H9 (cell line): ENCODE results near the gene NOG. TPM values are rescaled to one million over a fixed set of nuclear protein-coding genes. Genes with fewer than 3 reads are reported as not detected.

Source experiments
- DNase-seq: peaks from one replicate; pipeline ENCODE4 v3.0.0-alpha.2; 2017
- H2AFZ ChIP-seq: one replicate; pipeline ENCODE4 v1.6.1; 2013; ENCODE audit warnings: mild to moderate bottlenecking, low read length, control low read depth, moderate library complexity
- H2AK5ac ChIP-seq: 2 replicates; pipeline ENCODE4 v1.6.1; 2013; ENCODE audit warnings: low read length, control low read depth, mixed read lengths; ENCODE audit not compliant: insufficient read length
- H2BK120ac ChIP-seq: one replicate; pipeline ENCODE4 v1.6.1; 2013; ENCODE audit warnings: low read depth, mild to moderate bottlenecking, low read length, control low read depth, inconsistent platforms; ENCODE audit not compliant: poor library complexity, severe bottlenecking
- H2BK12ac ChIP-seq: 2 replicates; pipeline ENCODE4 v1.6.1; 2013; ENCODE audit warnings: low read length, control low read depth, mixed read lengths, low read depth; ENCODE audit not compliant: insufficient read length
- H2BK15ac ChIP-seq: 2 replicates; pipeline ENCODE4 v1.6.1; 2013; ENCODE audit warnings: low read depth, low read length, control low read depth
- H2BK20ac ChIP-seq: one replicate; pipeline ENCODE4 v1.6.1; 2013; ENCODE audit warnings: low read depth, mild to moderate bottlenecking, low read length, control low read depth, inconsistent platforms; ENCODE audit not compliant: poor library complexity, severe bottlenecking
- H2BK5ac ChIP-seq: 2 replicates; pipeline ENCODE4 v1.6.1; 2013; ENCODE audit warnings: low read length, control low read depth, mixed read lengths; ENCODE audit not compliant: insufficient read length
- H3K14ac ChIP-seq: 2 replicates; pipeline ENCODE4 v1.6.1; 2013; ENCODE audit warnings: low read length, control low read depth; ENCODE audit not compliant: insufficient read depth
- H3K18ac ChIP-seq: 2 replicates; pipeline ENCODE4 v1.6.1; 2013; ENCODE audit warnings: low read depth, mild to moderate bottlenecking, mixed read lengths, low read length, control low read depth; ENCODE audit not compliant: insufficient read length
- H3K23ac ChIP-seq: 2 replicates; pipeline ENCODE4 v1.6.1; 2013; ENCODE audit warnings: low read length, control low read depth, mixed read lengths, low read depth; ENCODE audit not compliant: insufficient read length
- H3K23me2 ChIP-seq: 2 replicates; pipeline ENCODE4 v1.6.1; 2013; ENCODE audit warnings: low read depth, mild to moderate bottlenecking, mixed read lengths, low read length, control low read depth; ENCODE audit not compliant: insufficient read length, poor library complexity, severe bottlenecking
- H3K27ac ChIP-seq: 2 replicates; pipeline ENCODE4 v1.5.1; 2013; ENCODE audit warnings: low read length, control low read depth, mixed read lengths, low read depth; ENCODE audit not compliant: insufficient read length
- H3K27me3 ChIP-seq: 2 replicates; pipeline ENCODE4 v1.6.1; 2013; ENCODE audit warnings: low read length, control low read depth, inconsistent platforms; ENCODE audit not compliant: insufficient read depth
- H3K4ac ChIP-seq: 2 replicates; pipeline ENCODE4 v1.6.1; 2013; ENCODE audit warnings: low read depth, mild to moderate bottlenecking, control low read depth, inconsistent platforms, low read length, moderate library complexity
- H3K4me1 ChIP-seq: 2 replicates; pipeline ENCODE4 v1.6.1; 2013; ENCODE audit warnings: low read length, control low read depth, inconsistent platforms; ENCODE audit not compliant: insufficient read depth
- H3K4me2 ChIP-seq: 2 replicates; pipeline ENCODE4 v1.6.1; 2013; ENCODE audit warnings: low read length, control low read depth, mixed read lengths; ENCODE audit not compliant: insufficient read length, insufficient read depth
- H3K56ac ChIP-seq: 2 replicates; pipeline ENCODE4 v1.6.1; 2013; ENCODE audit warnings: low read depth, mild to moderate bottlenecking, mixed read lengths, low read length, control low read depth; ENCODE audit not compliant: insufficient read length
- H3K79me1 ChIP-seq: 2 replicates; pipeline ENCODE4 v1.6.1; 2013; ENCODE audit warnings: low read depth, mild to moderate bottlenecking, moderate library complexity, low read length, control low read depth, inconsistent platforms; ENCODE audit not compliant: insufficient read depth, poor library complexity, severe bottlenecking
- H3K79me2 ChIP-seq: 2 replicates; pipeline ENCODE4 v1.6.1; 2013; ENCODE audit warnings: low read length, control low read depth, inconsistent platforms; ENCODE audit not compliant: insufficient read depth
- H3K9ac ChIP-seq: 2 replicates; pipeline ENCODE4 v1.6.1; 2013; ENCODE audit warnings: low read length, control low read depth, mixed read lengths; ENCODE audit not compliant: insufficient read length; ENCODE audit errors: extremely low read depth
- H3K9me3 ChIP-seq: one replicate; pipeline ENCODE4 v1.6.1; 2013; ENCODE audit warnings: low read depth, low read length, inconsistent platforms; ENCODE audit not compliant: control insufficient read depth
- H3T11ph ChIP-seq: one replicate; pipeline ENCODE4 v1.6.1; 2013; ENCODE audit warnings: mild to moderate bottlenecking, low read length, control low read depth, inconsistent platforms
- H4K20me1 ChIP-seq: one replicate; pipeline ENCODE4 v1.6.1; 2013; ENCODE audit not compliant: control insufficient read depth, insufficient read length, insufficient read depth
- H4K5ac ChIP-seq: 2 replicates; pipeline ENCODE4 v1.6.1; 2013; ENCODE audit warnings: low read depth, mild to moderate bottlenecking, mixed read lengths, low read length, control low read depth; ENCODE audit not compliant: insufficient read length
- H4K8ac ChIP-seq: replicated peaks from 2 replicates; pipeline ENCODE4 v1.6.1; 2013; ENCODE audit warnings: low read length, control low read depth, mixed read lengths, low read depth; ENCODE audit not compliant: insufficient read length
- H4K91ac ChIP-seq: 2 replicates; pipeline ENCODE4 v1.6.1; 2013; ENCODE audit warnings: low read depth, mild to moderate bottlenecking, moderate library complexity, mixed read lengths, low read length, control low read depth; ENCODE audit not compliant: insufficient read length
- H3K27ac Mint-ChIP-seq, 3 experiments: 2 replicates in 2 of 3; 3 replicates in 1 of 3; pipeline ENCODE4 v1.8.0; 2020 to 2021; ENCODE audit warnings: mixed read lengths in 3 of 3, mild to moderate bottlenecking in 1 of 3, moderate library complexity in 1 of 3
- H3K27me3 Mint-ChIP-seq: 2 replicates; pipeline ENCODE4 v1.8.0; 2021; ENCODE audit warnings: low read depth, mild to moderate bottlenecking, moderate library complexity, mixed read lengths
- H3K36me3 Mint-ChIP-seq, 3 experiments: 2 replicates in 2 of 3; 3 replicates in 1 of 3; pipeline ENCODE4 v1.8.0; 2020 to 2021; ENCODE audit warnings: low read depth in 3 of 3, mixed read lengths in 3 of 3; ENCODE audit not compliant: insufficient read depth in 1 of 3
- H3K4me1 Mint-ChIP-seq, 2 experiments: 2 replicates each; pipeline ENCODE4 v1.8.0; 2020; ENCODE audit warnings: mixed read lengths in 2 of 2
- H3K4me3 Mint-ChIP-seq, 2 experiments: 2 replicates in 1 of 2; 3 replicates in 1 of 2; pipeline ENCODE4 v1.8.0; 2020 to 2021; ENCODE audit warnings: mild to moderate bottlenecking in 2 of 2, mixed read lengths in 2 of 2, moderate library complexity in 1 of 2
- H3K9me3 Mint-ChIP-seq, 2 experiments: 2 replicates in 1 of 2; 3 replicates in 1 of 2; pipeline ENCODE4 v1.8.0; 2020; ENCODE audit warnings: mild to moderate bottlenecking in 2 of 2, mixed read lengths in 2 of 2, moderate library complexity in 1 of 2
- CTCF ChIP-seq: fragments of 200-600 bp; sonication (generic); conservative IDR thresholded peaks from 3 replicates; pipeline ENCODE4 v1.8.0; 2021; ENCODE audit warnings: antibody characterized with exemption, mild to moderate bottlenecking
- WGBS: extraction: QIAGEN DNeasy Blood & Tissue Kit; methylation state at CpG from one replicate; pipeline ENCODE4 v1.1.7; 2013; ENCODE audit warnings: missing lambda C conversion rate, low lambda C conversion rate, mixed read lengths; ENCODE audit not compliant: insufficient read length; ENCODE audit errors: extremely low coverage; 5-methylcytosine and 5-hydroxymethylcytosine counted together
- total RNA-seq: library from RNA; stranded (reverse); gene quantifications from 2 replicates; pipeline ENCODE4 v1.2.1, GENCODE V29; 2021

NOG gene
- total RNA-seq, 1 experiment from 2014 or later, result not detected

DNA sequence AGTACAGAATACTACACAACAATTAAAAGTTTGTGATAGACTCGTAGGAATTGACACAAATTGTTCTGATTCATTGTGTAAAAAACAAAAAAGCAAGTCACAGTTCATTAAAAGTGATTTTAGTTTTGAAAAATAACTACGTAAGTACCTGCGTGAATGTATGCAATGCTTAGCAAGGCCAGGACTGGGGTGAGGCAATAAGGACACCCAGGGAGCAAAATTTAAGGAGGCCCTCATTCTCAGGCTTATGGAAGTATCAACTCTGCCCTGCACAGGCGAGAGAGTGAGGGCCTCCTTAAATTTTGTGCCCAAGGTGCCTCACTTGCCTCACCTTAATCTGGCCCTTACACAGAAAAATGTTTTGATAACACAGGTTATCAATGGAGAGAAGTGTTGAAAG is 31.4 kb downstream of the NOG start:
- no peak for DNase-seq
- H3K4me1 Mint-ChIP-seq, result peaks cover 18 to 19% of the 10 kb centered on the region in 2 experiments
- no peak overlapping the region for H3K4me2 ChIP-seq

More for the DNA sequence above, 31.4 kb downstream of the NOG start:
- H3K27me3 ChIP-seq, result no peaks in the 10 kb centered on the region; the same call in 1 of the 2 replicates
- H2BK12ac ChIP-seq, result no peak overlapping the region
- no peak overlapping the region for H4K5ac ChIP-seq
- WGBS, result no CpG with 5 or more reads among the region's 4 CpGs
- H3K27ac ChIP-seq, result no peak overlapping the region
- no peak overlapping the region for H3K56ac ChIP-seq
- no peaks in the 10 kb centered on the region for H3K4me1 ChIP-seq
- H4K20me1 ChIP-seq, result no peaks in the 10 kb centered on the region
- Mint-ChIP-seq H3K27ac (no peak overlapping the region), H3K4me3 (no peak overlapping the region), H3K36me3 (no peaks in the 10 kb centered on the region), H3K27me3 (peaks cover 19% of the 10 kb centered on the region), H3K9me3 (no peaks in the 10 kb centered on the region)
- H2AFZ ChIP-seq, result no peak overlapping the region
- H2BK5ac ChIP-seq, result no peak overlapping the region
- no peak overlapping the region for H2AK5ac ChIP-seq
- H3K18ac ChIP-seq, result no peak overlapping the region
- H4K91ac ChIP-seq, result no peak overlapping the region
- TF ChIP-seq CTCF, result no peak
- no peak overlapping the region for H2BK15ac ChIP-seq
- H3K79me2 ChIP-seq, result no peaks in the 10 kb centered on the region
- H3K9ac ChIP-seq, result no peak overlapping the region
- H3K23ac ChIP-seq, result no peak overlapping the region
- no peaks in the 10 kb centered on the region for H3K79me1 ChIP-seq
- no peak overlapping the region for H3K14ac ChIP-seq
- no peak overlapping the region for H4K8ac ChIP-seq
- H3K23me2 ChIP-seq, result no peaks in the 10 kb centered on the region
- no peak overlapping the region for H3K4ac ChIP-seq
- no peaks in the 10 kb centered on the region for H3K9me3 ChIP-seq
- no peak overlapping the region for H2BK120ac ChIP-seq
- H2BK20ac ChIP-seq, result no peak overlapping the region
- no peak overlapping the region for H3T11ph ChIP-seq
